Thoracic aorta (tissue), 2 donors: ENCODE results near the gene CTNNBL1. TPM values are rescaled to one million over a fixed set of nuclear protein-coding genes. Genes with fewer than 3 reads are reported as not detected.
"Not testable (repeated sequence)": the region's sequence is repeated elsewhere in the genome, so short reads cannot be mapped to it uniquely, and the experiment has no call there.

Experiments used
- ATAC-seq: fragments of 150-250 bp; one replicate; pipeline ENCODE4 v1.8.0; 2017; ENCODE audit warnings: low read depth; ENCODE audit not compliant: insufficient number of reproducible peaks, low FRiP score
- DNase-seq: peaks from one replicate; pipeline ENCODE4 v3.0.0-alpha.2; 2020; ENCODE audit warnings: low spot score
- H3K27ac ChIP-seq, 2 donors: fragments of 200-600 bp; sonication (generic); 1 replicate in 1 of 2; 2 replicates in 1 of 2; pipeline ENCODE4 v1.5.1; 2016; ENCODE audit warnings: mild to moderate bottlenecking in 2 of 2, moderate library complexity in 2 of 2
- H3K27me3 ChIP-seq: fragments of 200-600 bp; sonication (generic); replicated peaks from 2 replicates; pipeline ENCODE4 v1.6.0; 2016; ENCODE audit warnings: mild to moderate bottlenecking; ENCODE audit not compliant: insufficient read depth
- H3K36me3 ChIP-seq: fragments of 200-600 bp; sonication (generic); one replicate; pipeline ENCODE4 v1.5.1; 2016
- H3K4me1 ChIP-seq, 2 donors: fragments of 200-600 bp; sonication (generic); 1 replicate in 1 of 2; 2 replicates in 1 of 2; pipeline versions ENCODE4 v1.5.1 to v1.6.0; 2016; ENCODE audit warnings: low read depth in 2 of 2, mild to moderate bottlenecking in 1 of 2; ENCODE audit not compliant: control insufficient read depth in 1 of 2
- H3K4me3 ChIP-seq: fragments of 200-600 bp; sonication (generic); 2 replicates; pipeline ENCODE4 v1.5.1; 2016; ENCODE audit warnings: mild to moderate bottlenecking
- H3K9me3 ChIP-seq: fragments of 200-600 bp; sonication (generic); 2 replicates; pipeline ENCODE4 v1.5.1; 2016
- CTCF ChIP-seq: fragments of 200-600 bp; sonication (generic); IDR thresholded peaks from one replicate; pipeline ENCODE4 v1.5.1; 2019; ENCODE audit warnings: antibody characterized with exemption
- total RNA-seq, 2 donors: library from RNA; depleted of rRNA; stranded (reverse); fragments of >200 nt; gene quantifications; one replicate each; pipeline versions ENCODE4 v1.1.0 to v1.2.3, GENCODE V29; 2016

CTNNBL1 gene
- total RNA-seq, 2 donors from 2014 or later: 22.6 to 34.3 TPM

GRCh38 chr20:37850036-37850592 lies 156.3 kb downstream of the CTNNBL1 start:
- H3K27ac ChIP-seq: no peak overlapping the region
- H3K4me3 ChIP-seq: no peak overlapping the region
- H3K9me3 ChIP-seq: no peaks in the 10 kb centered on the region
- no peaks in the 10 kb centered on the region for H3K27me3 ChIP-seq
- no peak for TF ChIP-seq CTCF
- DNase-seq (no peak), ATAC-seq (no peak)
- no peaks in the 10 kb centered on the region for H3K4me1 ChIP-seq
- H3K36me3 ChIP-seq: peaks cover 13% of the 10 kb centered on the region

- ATAC-seq: no peak
These were observed 157.0 kb downstream of the CTNNBL1 start for GRCh38 chr20:37850724-37851355.

GRCh38 chr20:37852666-37853065 lies 158.8 kb downstream of the CTNNBL1 start:
- no peak for TF ChIP-seq CTCF
- ATAC-seq (no peak), DNase-seq (no peak)
- no peak overlapping the region for H3K4me3 ChIP-seq
- H3K27ac ChIP-seq: no peak overlapping the region
- no peaks in the 10 kb centered on the region for H3K4me1 ChIP-seq
- no peaks in the 10 kb centered on the region for H3K9me3 ChIP-seq
- H3K36me3 ChIP-seq: peaks cover 13% of the 10 kb centered on the region
- H3K27me3 ChIP-seq: no peaks in the 10 kb centered on the region

More at GRCh38 chr20:37850724-37851355, 157.0 kb downstream of the CTNNBL1 start:
- DNase-seq: no peak
- H3K4me3 ChIP-seq: no peak overlapping the region
- no peaks in the 10 kb centered on the region for H3K9me3 ChIP-seq
- no peak overlapping the region for H3K27ac ChIP-seq
- H3K36me3 ChIP-seq: peaks cover 13% of the 10 kb centered on the region
- no peaks in the 10 kb centered on the region for H3K27me3 ChIP-seq
- TF ChIP-seq CTCF: no peak
- no peaks in the 10 kb centered on the region for H3K4me1 ChIP-seq

- H3K36me3 ChIP-seq: peaks cover 9% of the 10 kb centered on the region
- no peaks in the 10 kb centered on the region for H3K9me3 ChIP-seq
- no peak overlapping the region for H3K4me3 ChIP-seq
- H3K27me3 ChIP-seq: no peaks in the 10 kb centered on the region
- no peak overlapping the region for H3K27ac ChIP-seq
- TF ChIP-seq CTCF: no peak
- ATAC-seq: no peak
- no peak for DNase-seq
- no peaks in the 10 kb centered on the region for H3K4me1 ChIP-seq
These were observed 160.1 kb downstream of the CTNNBL1 start for GRCh38 chr20:37853823-37854375.

- not testable (repeated sequence) for DNase-seq, ATAC-seq, H3K27me3 ChIP-seq, H3K9me3 ChIP-seq, H3K4me1 ChIP-seq, H3K27ac ChIP-seq, H3K4me3 ChIP-seq
- peaks cover 14% of the 10 kb centered on the region for H3K36me3 ChIP-seq
These were observed 162.2 kb downstream of the CTNNBL1 start for GRCh38 chr20:37856034-37856433.
